ENCODE results near the gene C14orf180.

GRCh38 chr14:104591031-104591430 lies 11.5 kb downstream of the C14orf180 start:
- TF ChIP-seq CTCF (conservative IDR thresholded peaks at IDR 0.05; ENCODE audit: low read depth, low read length) (no peak), EZH2 (IDR thresholded peaks at IDR 0.05; ENCODE audit: borderline replicate concordance, low read depth, low read length, poor library complexity, severe bottlenecking) (no peak)

Data from A673 (cell line).